Gastrocnemius medialis (tissue), 4 donors: Measurements from ENCODE around the gene HLA-A.

Experiments
- POLR2A ChIP-seq, 2 donors: fragments of 450-650 bp; IDR thresholded peaks; one replicate each; pipeline ENCODE4 v1.6.1; 2017; ENCODE audit warnings: antibody characterized with exemption in 2 of 2, mild to moderate bottlenecking in 2 of 2, moderate library complexity in 2 of 2
- TF ChIP-seq, protein P1 (sequence below), 5 experiments: fragments of 450-650 bp in 3 of 5; fragments of 200-600 bp in 2 of 5; sonication (generic) in 2 of 5; IDR thresholded peaks in 4 of 5; conservative IDR thresholded peaks in 1 of 5; 1 replicate in 4 of 5; 2 replicates in 1 of 5; pipeline ENCODE4 v1.5.1; 2016 to 2019; ENCODE audit warnings: antibody characterized with exemption in 5 of 5, mild to moderate bottlenecking in 3 of 5, moderate library complexity in 3 of 5

GRCh38 chr6:29968130-29968529, 25.8 kb downstream of the HLA-A start:
- TF ChIP-seq, protein P1, sequence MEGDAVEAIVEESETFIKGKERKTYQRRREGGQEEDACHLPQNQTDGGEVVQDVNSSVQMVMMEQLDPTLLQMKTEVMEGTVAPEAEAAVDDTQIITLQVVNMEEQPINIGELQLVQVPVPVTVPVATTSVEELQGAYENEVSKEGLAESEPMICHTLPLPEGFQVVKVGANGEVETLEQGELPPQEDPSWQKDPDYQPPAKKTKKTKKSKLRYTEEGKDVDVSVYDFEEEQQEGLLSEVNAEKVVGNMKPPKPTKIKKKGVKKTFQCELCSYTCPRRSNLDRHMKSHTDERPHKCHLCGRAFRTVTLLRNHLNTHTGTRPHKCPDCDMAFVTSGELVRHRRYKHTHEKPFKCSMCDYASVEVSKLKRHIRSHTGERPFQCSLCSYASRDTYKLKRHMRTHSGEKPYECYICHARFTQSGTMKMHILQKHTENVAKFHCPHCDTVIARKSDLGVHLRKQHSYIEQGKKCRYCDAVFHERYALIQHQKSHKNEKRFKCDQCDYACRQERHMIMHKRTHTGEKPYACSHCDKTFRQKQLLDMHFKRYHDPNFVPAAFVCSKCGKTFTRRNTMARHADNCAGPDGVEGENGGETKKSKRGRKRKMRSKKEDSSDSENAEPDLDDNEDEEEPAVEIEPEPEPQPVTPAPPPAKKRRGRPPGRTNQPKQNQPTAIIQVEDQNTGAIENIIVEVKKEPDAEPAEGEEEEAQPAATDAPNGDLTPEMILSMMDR (IDR thresholded peaks at IDR 0.05 in 4 of 5, conservative IDR thresholded peaks at IDR 0.05 in 1 of 5): no peak
- no peak for TF ChIP-seq POLR2A (IDR thresholded peaks at IDR 0.05)
